Inflammatory macrophage (primary cell): Measurements from ENCODE around the gene AGPAT2.

Experiments
- DNase-seq, 2 donors: peaks; one replicate each; pipeline ENCODE4 v3.0.0-alpha.2; 2020 to 2022

Gene AGPAT2

DNA sequence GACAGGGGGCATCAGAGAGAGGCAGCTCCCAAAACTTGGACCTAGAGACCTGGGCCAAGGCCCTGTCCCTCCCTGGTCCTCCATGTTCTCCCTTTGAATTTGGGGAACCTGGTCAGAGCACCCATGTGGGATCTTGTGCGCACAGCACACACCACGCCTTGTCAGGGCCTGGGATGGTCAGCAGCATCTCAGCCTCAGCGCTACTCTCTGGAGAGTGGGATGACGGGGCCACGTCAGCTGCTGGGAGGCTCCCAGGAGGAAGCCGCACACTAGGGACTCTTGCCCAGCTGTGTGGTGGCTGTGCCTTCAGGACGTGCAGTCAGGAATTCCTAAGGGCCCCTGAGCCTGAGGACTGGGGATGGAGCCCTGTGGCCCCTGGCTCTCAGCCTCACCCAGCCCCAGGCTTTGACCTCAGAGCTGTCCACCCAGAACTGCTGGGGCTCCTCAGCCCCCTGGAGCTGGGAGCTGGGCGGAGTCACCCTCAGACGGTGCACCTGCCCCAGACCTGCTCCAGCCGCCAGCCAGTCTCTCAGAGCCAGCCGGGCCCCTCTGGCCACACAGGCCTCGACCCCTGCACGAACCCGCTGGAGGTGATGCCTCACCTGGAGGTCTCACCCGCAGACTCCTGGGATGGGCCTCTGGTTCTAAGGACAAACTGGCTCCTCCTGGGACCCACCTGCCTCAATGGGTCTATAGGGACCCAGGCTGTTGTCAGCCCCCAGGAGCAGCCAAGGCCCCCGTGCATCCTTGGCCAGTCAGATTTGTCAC lies 62.9 kb downstream of the AGPAT2 start:
- DNase-seq, result no peak

DNA sequence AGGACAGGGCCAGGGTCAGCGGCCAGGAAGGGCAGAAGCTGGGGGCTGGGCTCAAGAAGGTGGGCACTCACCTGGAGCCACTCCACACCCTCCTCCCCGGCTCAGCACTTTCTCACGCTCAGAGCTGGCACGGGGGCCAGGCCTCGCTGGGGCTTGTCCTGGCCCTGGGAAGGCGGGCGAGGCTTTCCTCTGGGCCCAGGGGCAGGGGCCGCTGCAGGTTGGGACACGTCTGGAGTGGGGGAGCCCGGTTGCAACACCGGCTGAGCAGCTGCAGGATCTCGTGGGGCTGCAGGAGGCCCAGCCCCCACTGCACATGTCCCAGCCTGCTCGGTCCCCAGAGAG lies 63.4 kb downstream of the AGPAT2 start:
- DNase-seq, result no peak
